ENCODE data around the gene HCK.

The HCK gene

DNA sequence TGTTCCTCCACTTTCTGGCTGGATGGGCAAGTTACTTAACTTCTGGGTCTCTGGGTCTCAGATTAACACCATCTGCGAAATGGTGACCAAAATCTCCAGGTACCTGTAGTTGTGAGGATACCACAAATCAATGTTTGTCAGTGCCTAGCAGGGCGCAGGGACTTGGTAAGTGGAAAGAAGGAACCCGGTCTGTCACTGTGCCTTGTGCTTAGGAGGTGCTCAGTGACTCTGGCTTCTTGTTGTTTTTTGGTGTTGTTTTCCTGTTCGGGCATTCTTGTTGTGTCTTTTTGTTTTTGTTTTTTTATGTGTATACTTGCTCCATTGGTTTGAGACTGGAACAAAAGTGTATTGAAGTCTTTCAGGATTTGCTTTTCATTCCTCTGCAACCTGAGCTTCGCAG, 75.3 kb downstream of the HCK start:
- DNase-seq (ENCODE audit: low read depth in 2 of 2): no peak

DNA sequence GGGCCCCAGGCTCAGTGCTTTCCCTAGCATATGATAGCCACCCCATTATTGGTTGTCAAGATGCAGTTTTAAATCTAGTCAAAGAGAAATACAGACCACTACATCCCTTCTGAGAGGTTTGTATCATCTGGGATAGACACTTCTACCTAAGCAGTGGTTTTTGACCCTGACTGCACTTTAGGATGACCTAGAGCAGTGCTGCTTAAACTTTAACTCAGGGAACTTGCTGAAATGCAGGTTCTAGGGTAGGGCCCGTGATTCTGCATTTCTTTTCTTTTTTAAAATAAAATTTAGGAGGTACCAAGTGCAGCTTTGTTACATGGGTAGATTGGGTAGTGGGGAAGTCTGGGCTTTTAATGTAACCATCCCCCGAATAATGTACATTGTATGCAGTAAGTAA, 76.1 kb downstream of the HCK start:
- DNase-seq (ENCODE audit: low read depth in 2 of 2): no peak

DNA sequence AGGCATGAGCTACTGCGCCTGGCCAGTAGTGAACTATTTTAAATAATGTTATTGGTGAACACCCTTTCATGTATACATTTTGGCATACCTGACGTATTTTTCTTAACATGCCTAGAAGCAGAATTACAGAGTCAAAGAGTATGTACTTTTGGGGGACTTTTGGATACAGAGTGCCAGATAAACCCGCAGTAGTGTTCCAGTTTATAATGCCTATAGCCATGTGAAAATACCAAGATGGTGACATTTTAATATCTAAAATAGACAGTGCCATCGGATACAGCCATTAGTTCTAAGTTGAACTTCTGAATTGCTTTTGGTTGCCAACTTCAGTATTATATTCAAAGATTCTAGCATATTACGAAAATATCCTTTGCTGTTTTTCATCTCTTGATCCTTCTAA, 77.8 kb downstream of the HCK start:
- DNase-seq (ENCODE audit: low read depth in 2 of 2): no peak

DNA sequence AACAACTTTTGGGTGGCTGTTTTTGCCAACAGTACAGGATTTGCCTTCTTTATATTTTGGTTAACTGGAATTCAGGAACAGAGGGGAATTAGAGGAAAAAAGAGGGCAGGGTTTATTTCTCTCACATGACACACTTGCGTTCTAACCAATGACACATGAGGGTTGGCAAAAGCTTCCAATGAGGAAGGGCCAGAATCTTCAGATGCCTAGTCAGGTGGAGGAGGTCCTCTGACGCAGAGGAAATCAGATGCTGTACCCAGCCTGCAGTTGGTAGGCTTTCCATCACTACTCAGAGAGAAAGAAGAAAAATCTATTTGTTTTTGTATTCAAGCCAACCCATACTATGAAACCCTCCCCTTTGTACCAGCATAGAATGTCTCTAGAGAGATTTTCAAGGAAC, 78.3 kb downstream of the HCK start:
- no peak for DNase-seq (ENCODE audit: low read depth in 2 of 2)

DNA sequence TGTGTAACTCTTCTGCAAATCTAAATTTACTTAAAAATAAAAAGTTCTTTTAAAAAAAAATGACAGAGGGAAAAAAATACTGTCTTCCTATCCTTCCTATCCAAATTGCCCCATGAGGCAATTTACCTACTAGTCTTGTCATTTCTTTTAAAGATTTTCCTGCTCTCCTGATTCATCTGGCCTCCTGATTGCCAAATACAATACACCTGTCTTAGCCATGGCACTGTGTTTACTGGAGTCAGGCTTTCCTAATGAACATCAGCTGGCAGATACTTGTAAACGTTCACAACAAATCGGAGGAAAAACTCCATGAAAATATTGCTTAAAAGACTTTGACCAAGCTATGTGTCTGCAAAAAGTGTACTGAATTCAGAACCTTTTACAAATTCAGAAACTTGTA, 78.9 kb downstream of the HCK start:
- no peak for DNase-seq (ENCODE audit: low read depth in 2 of 2)

DNA sequence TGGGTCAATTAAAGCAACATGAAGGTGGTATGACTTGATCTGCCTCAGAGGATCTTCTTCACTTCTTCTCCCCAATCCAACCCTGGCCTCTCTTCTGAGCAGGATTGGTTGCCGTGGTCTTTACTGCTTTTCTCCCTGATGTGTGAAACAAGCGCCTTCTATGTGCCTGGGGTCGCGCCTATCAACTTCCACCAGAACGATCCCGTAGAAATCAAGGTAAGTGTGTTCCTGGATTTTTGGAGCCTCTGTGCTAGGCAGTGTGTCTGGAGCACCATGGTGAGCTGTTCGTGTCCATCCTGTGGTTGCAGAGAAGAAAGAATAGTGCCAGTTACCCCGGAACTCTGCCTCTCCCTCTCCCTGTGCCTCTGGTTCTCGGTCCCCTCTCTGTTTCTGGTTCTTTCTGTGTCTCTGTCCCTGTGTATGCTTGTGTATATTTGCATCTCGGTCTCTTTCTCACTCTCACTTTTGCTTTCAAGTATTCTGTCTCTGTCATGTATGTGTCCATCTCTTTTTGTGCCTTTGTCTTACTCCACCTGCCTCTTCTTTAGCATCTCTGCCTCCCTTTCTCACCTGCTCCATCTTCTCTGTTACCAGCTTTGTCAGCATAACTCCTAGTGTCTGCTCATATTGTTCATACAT, 81.0 kb downstream of the HCK start:
- no peak for DNase-seq (ENCODE audit: low read depth in 2 of 2)

DNA sequence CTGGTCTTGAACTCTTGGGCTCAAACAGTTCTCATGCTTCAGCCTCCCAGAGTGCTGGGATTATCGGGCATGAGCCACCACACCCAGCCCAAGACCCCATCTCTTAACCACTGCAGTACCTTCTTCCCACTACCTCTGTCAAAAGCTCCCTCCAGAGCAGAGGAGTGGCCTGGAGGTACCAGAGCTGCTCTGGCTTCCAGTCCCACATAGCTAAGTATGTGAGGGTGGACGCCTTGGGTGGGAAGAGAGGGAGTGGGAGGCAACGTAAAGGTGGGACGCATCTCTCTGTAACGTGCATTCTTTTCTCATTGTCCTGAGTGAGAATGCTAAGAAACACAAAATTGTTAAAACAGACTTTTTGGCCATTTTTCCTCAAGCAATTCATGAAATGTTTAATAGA, 82.0 kb downstream of the HCK start:
- no peak for DNase-seq (ENCODE audit: low read depth in 2 of 2)

DNA sequence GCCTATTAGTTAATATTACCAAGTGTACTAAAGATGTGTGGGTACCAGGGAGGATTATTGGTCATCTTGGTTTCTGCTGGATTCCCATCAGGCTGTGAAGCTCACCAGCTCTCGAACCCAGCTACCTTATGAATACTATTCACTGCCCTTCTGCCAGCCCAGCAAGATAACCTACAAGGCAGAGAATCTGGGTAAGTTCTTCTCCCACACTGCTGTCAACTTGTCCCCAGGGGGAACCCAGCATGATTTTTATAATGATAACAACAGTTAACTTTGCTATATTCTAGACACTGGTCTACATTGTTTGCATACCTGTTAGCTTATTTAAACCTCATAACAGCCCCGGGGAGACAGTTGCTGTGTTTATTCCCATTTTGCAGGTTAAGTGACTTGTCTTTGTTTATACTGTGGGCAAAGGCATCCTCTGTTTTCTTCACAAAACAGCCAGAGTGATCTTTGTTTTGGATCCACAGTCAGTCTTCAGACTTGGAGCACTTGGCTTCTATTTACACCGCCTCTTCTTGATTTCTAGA, 84.0 kb downstream of the HCK start:
- DNase-seq (ENCODE audit: low read depth in 2 of 2): no peak

DNA sequence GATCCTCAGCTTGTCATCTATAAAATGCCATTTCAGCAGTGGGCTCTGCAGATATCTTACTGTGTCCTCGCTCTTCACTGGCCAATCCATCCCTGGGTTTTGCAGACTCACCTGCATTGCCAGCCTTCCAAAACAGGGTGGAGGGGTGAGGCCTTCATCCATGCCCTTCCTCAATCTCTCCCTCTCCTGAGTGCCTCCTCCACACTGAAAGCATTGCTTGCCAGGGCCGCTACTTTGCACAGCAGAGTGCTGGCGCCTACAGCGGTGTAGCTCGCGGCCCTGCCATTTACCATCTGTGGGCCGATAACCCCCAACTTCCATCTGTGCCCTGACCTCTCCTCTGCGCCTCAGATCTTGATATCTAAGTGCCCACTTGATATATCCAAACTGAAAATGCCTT, 86.9 kb downstream of the HCK start:
- DNase-seq (ENCODE audit: low read depth in 2 of 2): no peak

DNA sequence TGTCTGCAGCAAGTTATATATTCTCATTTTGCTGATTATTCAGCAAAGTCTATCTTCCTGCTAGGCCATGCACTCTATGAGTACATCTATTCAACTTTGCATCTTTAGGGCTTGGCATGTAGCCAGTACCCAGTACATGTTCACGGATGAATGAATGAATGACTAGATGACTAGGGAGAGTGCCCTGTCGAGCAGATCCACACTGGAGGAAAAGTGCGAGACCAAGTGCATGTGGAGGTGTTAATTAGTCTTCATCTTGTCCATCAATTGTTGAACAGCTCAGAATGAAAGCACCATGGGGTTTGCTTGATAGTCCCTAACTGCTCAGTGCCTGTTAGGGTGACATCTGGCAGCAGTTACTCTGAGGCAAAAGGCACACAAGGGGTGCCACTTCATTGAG, 87.9 kb downstream of the HCK start:
- DNase-seq (ENCODE audit: low read depth in 2 of 2): no peak

DNA sequence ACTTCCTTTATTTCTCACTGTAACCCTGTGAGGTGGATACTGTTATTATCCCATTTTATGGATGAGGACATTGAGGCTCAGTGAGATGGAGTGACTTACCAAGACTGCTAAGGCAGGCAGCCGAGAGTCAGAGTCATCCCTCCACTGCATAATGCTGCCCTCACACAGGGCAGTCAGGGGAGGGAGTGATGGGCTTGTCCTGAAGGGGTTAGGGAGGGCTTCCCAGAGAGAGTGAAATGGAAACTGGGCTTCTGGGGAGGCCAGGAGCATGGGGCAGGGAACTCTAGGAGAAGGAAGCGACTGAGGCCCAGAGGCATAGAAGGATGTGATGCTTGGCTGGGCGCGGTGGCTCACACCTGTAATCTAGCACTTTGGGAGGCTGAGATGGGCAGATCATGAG, 88.6 kb downstream of the HCK start:
- no peak for DNase-seq (ENCODE audit: low read depth in 2 of 2)

DNA sequence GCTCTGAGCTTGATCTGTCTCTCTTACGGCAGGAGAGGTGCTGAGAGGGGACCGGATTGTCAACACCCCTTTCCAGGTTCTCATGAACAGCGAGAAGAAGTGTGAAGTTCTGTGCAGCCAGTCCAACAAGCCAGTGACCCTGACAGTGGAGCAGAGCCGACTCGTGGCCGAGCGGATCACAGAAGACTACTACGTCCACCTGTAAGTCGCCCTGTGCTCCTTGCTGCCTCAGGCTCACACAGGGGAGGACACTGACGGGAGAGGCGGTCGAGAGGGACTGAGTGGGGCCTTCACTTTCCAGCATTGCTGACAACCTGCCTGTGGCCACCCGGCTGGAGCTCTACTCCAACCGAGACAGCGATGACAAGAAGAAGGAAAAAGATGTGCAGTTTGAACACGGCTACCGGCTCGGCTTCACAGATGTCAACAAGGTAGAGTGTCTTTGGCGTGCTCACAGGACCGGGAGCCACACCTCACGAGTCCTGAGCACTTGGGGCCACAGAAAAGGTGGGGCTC, 89.5 kb downstream of the HCK start:
- DNase-seq (ENCODE audit: low read depth in 2 of 2): no peak

DNA sequence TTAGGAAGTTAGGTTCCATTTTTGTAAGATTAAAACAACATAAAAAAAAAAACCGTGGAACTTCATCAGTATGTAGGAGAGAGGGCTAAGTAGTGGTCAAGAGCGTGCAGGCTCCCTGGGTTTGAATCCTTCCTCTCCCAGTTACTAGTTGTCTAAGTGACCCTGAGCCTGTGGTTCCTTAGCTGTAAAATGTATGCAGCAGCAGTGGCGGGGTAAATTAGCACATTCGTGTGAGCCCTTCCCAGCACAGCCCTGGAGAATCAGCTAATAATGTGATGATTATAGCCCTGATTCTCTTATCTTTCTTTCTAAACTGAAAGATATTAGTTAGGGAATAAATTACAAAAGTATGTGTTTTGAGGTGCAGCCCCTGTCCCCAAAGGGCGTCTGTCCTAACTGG, 90.0 kb downstream of the HCK start:
- no peak for DNase-seq (ENCODE audit: low read depth in 2 of 2)

DNA sequence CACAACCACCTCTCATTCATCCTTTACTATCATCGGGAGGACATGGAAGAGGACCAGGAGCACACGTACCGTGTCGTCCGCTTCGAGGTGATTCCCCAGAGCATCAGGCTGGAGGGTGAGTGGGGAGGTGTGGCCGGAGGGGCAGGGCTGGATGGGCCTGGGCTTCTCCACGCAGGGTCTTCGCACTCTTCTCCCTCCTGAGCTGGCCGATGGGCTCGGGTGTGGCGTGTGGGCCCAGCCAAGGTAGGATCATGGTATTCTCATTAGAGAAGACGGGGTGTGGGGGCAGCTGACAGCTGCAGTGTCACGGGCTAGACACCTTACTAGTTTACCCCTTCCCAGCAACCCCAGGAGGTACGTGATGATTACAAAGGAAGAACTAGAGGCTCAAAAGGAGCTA, 90.9 kb downstream of the HCK start:
- no peak for DNase-seq (ENCODE audit: low read depth in 2 of 2)

DNA sequence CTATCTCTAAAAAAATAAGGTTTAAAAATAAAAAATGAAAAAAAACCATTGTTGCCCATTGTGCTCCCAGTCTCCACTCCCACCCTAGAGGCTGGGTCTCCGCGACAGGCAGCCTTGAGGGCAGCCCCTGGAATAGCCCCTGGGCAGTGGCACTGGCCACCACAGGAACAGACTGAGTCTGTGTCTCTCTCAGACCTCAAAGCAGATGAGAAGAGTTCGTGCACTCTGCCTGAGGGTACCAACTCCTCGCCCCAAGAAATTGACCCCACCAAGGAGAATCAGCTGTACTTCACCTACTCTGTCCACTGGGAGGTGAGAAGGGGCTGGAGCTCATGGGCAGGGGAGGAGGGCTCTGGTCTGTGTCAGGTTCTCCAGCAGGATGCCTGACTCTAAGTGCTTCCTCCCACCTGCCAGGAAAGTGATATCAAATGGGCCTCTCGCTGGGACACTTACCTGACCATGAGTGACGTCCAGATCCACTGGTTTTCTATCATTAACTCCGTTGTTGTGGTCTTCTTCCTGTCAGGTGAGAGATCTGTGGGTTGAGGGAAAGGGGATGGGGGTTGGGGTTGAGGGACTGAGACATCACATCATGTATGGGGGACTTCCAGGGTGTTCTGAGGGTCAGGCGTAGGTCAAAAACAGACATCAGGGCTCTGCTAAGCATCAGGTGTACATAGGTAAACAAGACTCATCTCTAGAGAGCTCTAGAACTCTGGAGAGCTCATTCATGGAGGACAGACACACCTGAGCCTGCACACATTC, 93.0 kb downstream of the HCK start:
- DNase-seq (ENCODE audit: low read depth in 2 of 2): no peak

DNA sequence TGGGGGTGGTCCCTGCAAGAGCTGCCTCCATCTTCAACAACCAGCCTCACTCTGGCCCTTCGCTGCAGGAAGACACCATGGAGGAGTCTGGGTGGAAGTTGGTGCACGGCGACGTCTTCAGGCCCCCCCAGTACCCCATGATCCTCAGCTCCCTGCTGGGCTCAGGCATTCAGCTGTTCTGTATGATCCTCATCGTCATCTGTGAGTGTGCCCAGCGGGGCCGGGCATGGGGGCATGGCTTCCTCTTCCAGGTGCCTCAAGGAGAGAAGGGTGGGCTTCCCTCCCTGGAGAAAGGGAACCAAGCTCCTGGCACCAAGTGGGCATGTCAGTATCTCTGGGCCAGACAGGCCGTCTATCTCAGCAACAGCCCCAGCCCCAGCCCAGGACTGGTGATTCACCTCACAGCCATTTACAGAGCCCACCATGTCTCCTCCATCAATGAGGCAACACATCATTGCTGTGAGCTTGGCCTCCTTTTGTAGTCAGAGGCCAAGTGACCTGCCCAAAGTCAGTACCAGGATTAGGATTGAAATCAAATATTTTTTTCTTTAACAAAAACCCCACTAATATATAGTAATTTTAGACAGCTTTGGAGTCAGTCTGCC, 97.6 kb downstream of the HCK start:
- no peak for DNase-seq (ENCODE audit: low read depth in 2 of 2)

DNA sequence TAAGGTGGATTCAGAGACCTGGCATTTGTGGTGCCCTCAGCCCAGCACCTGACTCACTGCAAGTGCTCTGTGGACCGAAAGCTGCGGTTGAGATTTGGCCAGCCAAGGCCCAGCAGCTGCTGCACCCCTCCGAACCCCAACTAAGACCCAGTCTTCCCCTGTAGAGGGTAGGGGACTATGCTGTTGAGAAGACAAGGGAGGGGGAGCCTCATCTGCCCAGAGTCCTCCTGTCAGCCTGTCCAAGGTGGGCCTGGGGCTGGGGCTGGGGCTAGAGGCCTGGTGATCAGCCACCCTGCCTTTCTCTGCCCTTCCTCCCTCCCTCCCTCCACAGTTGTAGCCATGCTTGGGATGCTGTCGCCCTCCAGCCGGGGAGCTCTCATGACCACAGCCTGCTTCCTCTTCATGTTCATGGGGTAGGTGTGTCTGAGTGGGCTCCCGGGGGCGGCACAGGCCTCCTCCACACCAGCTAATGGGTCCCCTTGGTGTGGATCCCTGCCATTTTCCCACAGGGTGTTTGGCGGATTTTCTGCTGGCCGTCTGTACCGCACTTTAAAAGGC, 98.3 kb downstream of the HCK start:
- DNase-seq (ENCODE audit: low read depth in 2 of 2): no peak
